Right cardiac atrium (tissue), 5 donors: ENCODE results near the gene NBEA. TPM values are rescaled to one million over a fixed set of nuclear protein-coding genes. Genes with fewer than 3 reads are reported as not detected.

Experiments
- ATAC-seq, 2 donors: fragments of 200-7000 bp; cut with Tn5 transposase; one replicate each; pipeline versions ENCODE4 v1.8.0 to v1.9.1; 2020; ENCODE audit warnings: moderate library complexity in 2 of 2, mild to moderate bottlenecking in 1 of 2
- DNase-seq, 3 donors: peaks; one replicate each; pipeline ENCODE4 v3.0.0-alpha.2; 2020
- H3K27ac ChIP-seq: one replicate; pipeline ENCODE4 v1.5.1; 2013; ENCODE audit warnings: mild to moderate bottlenecking, low read length, control low read depth, moderate library complexity
- H3K27me3 ChIP-seq: one replicate; pipeline ENCODE4 v1.6.1; 2013; ENCODE audit not compliant: control insufficient read depth, insufficient read depth
- H3K4me1 ChIP-seq: one replicate; pipeline ENCODE4 v1.6.1; 2013; ENCODE audit warnings: low read length; ENCODE audit not compliant: control insufficient read depth, insufficient read depth
- H3K4me3 ChIP-seq: one replicate; pipeline ENCODE4 v1.5.1; 2013; ENCODE audit warnings: low read length, control low read depth
- H3K9me3 ChIP-seq: one replicate; pipeline ENCODE4 v1.6.1; 2013; ENCODE audit warnings: low read length; ENCODE audit not compliant: control insufficient read depth
- WGBS: extraction: QIAGEN DNeasy Blood & Tissue Kit; methylation state at CpG from one replicate; pipeline ENCODE4 v1.1.7; 2013; 5-methylcytosine and 5-hydroxymethylcytosine counted together
- intact Hi-C, 4 donors: fragments of 100-400 bp; cut with DNase I; formaldehyde crosslinking; loops; one replicate each; pipeline versions ENCODE4 v1.11.0 to v1.14.0; 2022 to 2023
- polyA plus RNA-seq: library from polyadenylated mRNA; stranded (reverse); fragments of 200-250 nt; gene quantifications from one replicate; pipeline ENCODE4 v1.2.3, GENCODE V29; 2013
- total RNA-seq, 4 donors: library from RNA; stranded (reverse); fragmentation: NEBNext Ultra II Directional; extraction: Animal tissue kit (Norgen Biotek cat#: 25700); gene quantifications; one replicate each; pipeline ENCODE4 v1.2.1, GENCODE V29; 2021
- donor health status: healthy with polysubstance abuse.
- donor health status: DM: no; HTN: yes; CAD: no.
- donor health status: DM: no; HTN: no; CAD: no.
- donor health status: DM: no; HTN: yes; CAD: no; lungs with severe emphysema.
- donor health status: DM: yes; HTN: yes; CAD: no.

NBEA gene
- total and polyA plus RNA-seq, 5 donors, result 8.1 to 20.7 (median 20.0) TPM

DNA sequence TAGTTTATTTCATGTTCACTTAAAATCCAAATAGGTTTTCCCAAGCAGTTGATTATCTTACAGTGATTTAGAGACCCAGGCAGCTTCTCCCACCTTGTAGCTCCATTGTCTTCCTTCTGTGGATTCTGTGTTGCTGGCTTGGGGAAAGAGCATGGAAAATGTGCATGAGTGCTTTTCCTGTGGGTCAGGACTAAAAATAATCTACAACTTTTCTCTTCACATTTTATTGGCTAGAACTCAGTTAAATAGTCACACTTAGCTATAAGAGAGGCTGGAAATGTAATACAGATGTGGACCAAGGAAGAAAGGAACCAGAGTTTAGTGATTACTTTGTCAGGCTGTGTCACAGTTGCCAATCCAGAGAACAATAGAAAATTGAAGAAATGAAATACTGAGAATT, 198.8 kb downstream of the NBEA start:
- ATAC-seq, result no peak

DNA sequence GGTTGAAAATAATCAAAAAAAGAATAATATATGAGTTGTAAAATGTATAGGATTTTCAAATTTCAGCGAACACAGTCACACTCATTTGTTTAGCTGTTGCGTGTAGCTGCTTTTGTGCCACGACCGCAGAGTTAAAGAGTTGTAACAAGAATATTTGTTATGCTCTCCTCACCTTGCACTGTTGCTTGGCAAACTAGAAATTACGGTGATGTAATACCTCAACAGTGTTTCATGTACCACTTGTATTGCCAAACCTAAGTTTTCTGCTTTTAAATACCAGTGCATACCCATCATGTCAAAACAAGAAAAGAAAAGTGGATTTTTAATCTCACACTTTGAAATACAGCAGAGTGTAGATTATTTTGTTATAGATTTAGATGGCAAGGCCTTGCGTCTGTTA, 201.1 kb downstream of the NBEA start:
- intact Hi-C loops, result no loop called here
- Histone ChIP-seq H3K27me3 (no peaks in the 10 kb centered on the region), H3K4me1 (no peaks in the 10 kb centered on the region), H3K27ac (no peak overlapping the region), H3K4me3 (no peak overlapping the region), H3K9me3 (no peaks in the 10 kb centered on the region)
- ATAC-seq (no peak), DNase-seq (no peak)
- 96% methylated on average over 6 of the region's 6 CpGs for WGBS

More for the DNA sequence above, 198.8 kb downstream of the NBEA start:
- H3K27me3 ChIP-seq, result no peaks in the 10 kb centered on the region
- no peaks in the 10 kb centered on the region for H3K4me1 ChIP-seq
- no peak overlapping the region for H3K4me3 ChIP-seq
- intact Hi-C loops, result no loop called here
- H3K27ac ChIP-seq, result no peak overlapping the region
- H3K9me3 ChIP-seq, result no peaks in the 10 kb centered on the region
- DNase-seq, result no peak

GRCh38 chr13:35144166-35144890, 202.3 kb downstream of the NBEA start:
- Histone ChIP-seq H3K4me3 (no peak overlapping the region), H3K27ac (no peak overlapping the region), H3K9me3 (no peaks in the 10 kb centered on the region), H3K27me3 (no peaks in the 10 kb centered on the region), H3K4me1 (no peaks in the 10 kb centered on the region)
- DNase-seq, result no peak
- intact Hi-C loops, result no loop called here
- WGBS, result 55% methylated on average over 2 of the region's 2 CpGs
- peak; percentile 43 to 68 for ATAC-seq

GRCh38 chr13:35146686-35147085, 204.6 kb downstream of the NBEA start:
- H3K9me3 ChIP-seq, result no peaks in the 10 kb centered on the region
- no peaks in the 10 kb centered on the region for H3K27me3 ChIP-seq
- H3K4me1 ChIP-seq, result no peaks in the 10 kb centered on the region
- no peak overlapping the region for H3K4me3 ChIP-seq
- ATAC-seq (no peak), DNase-seq (no peak)
- WGBS, result 58% methylated on average over 1 of the region's 1 CpG
- H3K27ac ChIP-seq, result no peak overlapping the region
- intact Hi-C loops, result no loop called here

GRCh38 chr13:35157143-35157755, 215.2 kb downstream of the NBEA start:
- no peak for DNase-seq

GRCh38 chr13:35159041-35159440, 217.0 kb downstream of the NBEA start:
- Histone ChIP-seq H3K27me3 (no peaks in the 10 kb centered on the region), H3K4me3 (no peak overlapping the region), H3K27ac (no peak overlapping the region), H3K4me1 (no peaks in the 10 kb centered on the region), H3K9me3 (no peaks in the 10 kb centered on the region)
- WGBS, result 54% methylated on average over 5 of the region's 5 CpGs
- ATAC-seq (no peak), DNase-seq (no peak)
- intact Hi-C loops, result loop anchor here in 2 of 4 donors (10.0 kb wide), 2 partner anchors 1084 to 1224 kb away; no protein-coding TSS in a partner anchor

More at GRCh38 chr13:35157143-35157755, 215.2 kb downstream of the NBEA start:
- intact Hi-C loops, result loop anchor here in 2 of 4 donors (10.0 kb wide), 2 partner anchors 1082 to 1222 kb away; no protein-coding TSS in a partner anchor
- WGBS, result 33% methylated on average over 3 of the region's 3 CpGs
- Histone ChIP-seq H3K4me3 (no peak overlapping the region), H3K27me3 (no peaks in the 10 kb centered on the region), H3K4me1 (no peaks in the 10 kb centered on the region), H3K9me3 (no peaks in the 10 kb centered on the region), H3K27ac (no peak overlapping the region)
- peak in 1 of 2 donors; percentile 66 for ATAC-seq

- ATAC-seq (no peak), DNase-seq (no peak)
- Histone ChIP-seq H3K9me3 (no peaks in the 10 kb centered on the region), H3K4me3 (no peak overlapping the region), H3K27ac (no peak overlapping the region), H3K27me3 (no peaks in the 10 kb centered on the region), H3K4me1 (no peaks in the 10 kb centered on the region)
- WGBS, result 58% methylated on average over 3 of the region's 3 CpGs
- intact Hi-C loops, result loop anchor here in 1 of 4 donors (5.0 kb wide), 1 partner anchor 1229 kb away; no protein-coding TSS in a partner anchor
Measured at GRCh38 chr13:35160896-35161295, 218.8 kb downstream of the NBEA start.

DNA sequence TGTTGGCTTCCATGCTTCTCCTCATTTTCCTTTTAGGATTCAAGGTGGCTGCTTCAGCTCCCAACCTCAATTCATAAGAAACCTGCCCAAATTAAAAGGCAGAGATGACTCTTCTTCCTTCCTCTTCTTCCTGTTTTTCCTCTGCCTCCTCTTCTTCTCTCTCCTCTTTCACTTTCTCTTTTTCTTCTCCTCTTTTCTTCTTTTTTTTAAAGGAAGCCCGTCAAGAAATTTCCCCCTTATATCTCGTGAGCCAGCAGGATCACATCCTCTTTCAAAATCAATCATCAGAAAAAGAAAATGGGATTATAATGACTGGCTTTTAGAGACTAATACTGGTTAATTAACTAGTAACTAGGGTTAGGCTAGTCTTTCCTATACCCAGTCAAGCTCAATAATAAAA, 220.3 kb downstream of the NBEA start:
- Histone ChIP-seq H3K9me3 (no peaks in the 10 kb centered on the region), H3K4me3 (no peak overlapping the region), H3K27me3 (no peaks in the 10 kb centered on the region), H3K27ac (no peak overlapping the region), H3K4me1 (no peaks in the 10 kb centered on the region)
- WGBS, result 39% methylated on average over 2 of the region's 2 CpGs
- DNase-seq (no peak), ATAC-seq (no peak)
- intact Hi-C loops, result loop anchor here in 1 of 4 donors (5.0 kb wide), 1 partner anchor 1230 kb away; no protein-coding TSS in a partner anchor

GRCh38 chr13:35163674-35164073, 221.6 kb downstream of the NBEA start:
- H3K27me3 ChIP-seq, result no peaks in the 10 kb centered on the region
- H3K27ac ChIP-seq, result no peak overlapping the region
- DNase-seq (no peak), ATAC-seq (no peak)
- WGBS, result 96% methylated on average over 1 of the region's 1 CpG
- no peaks in the 10 kb centered on the region for H3K4me1 ChIP-seq
- no peaks in the 10 kb centered on the region for H3K9me3 ChIP-seq
- intact Hi-C loops, result loop anchor here in 1 of 4 donors (5.0 kb wide), 1 partner anchor 1231 kb away; no protein-coding TSS in a partner anchor
- no peak overlapping the region for H3K4me3 ChIP-seq

GRCh38 chr13:35164324-35164932, 222.4 kb downstream of the NBEA start:
- intact Hi-C loops, result loop anchor here in 1 of 4 donors (5.0 kb wide), 1 partner anchor 1232 kb away; no protein-coding TSS in a partner anchor
- peak in 1 of 2 donors; percentile 66 for ATAC-seq

GRCh38 chr13:35165205-35165604, 223.1 kb downstream of the NBEA start:
- Histone ChIP-seq H3K27me3 (no peaks in the 10 kb centered on the region), H3K27ac (no peak overlapping the region), H3K9me3 (no peaks in the 10 kb centered on the region), H3K4me3 (no peak overlapping the region), H3K4me1 (no peaks in the 10 kb centered on the region)
- intact Hi-C loops, result no loop called here
- ATAC-seq (no peak), DNase-seq (no peak)

More at GRCh38 chr13:35164324-35164932, 222.4 kb downstream of the NBEA start:
- Histone ChIP-seq H3K27me3 (no peaks in the 10 kb centered on the region), H3K4me3 (no peak overlapping the region), H3K4me1 (no peaks in the 10 kb centered on the region), H3K27ac (no peak overlapping the region), H3K9me3 (no peaks in the 10 kb centered on the region)
- no peak for DNase-seq
